Gastrocnemius medialis (tissue), 4 donors: ENCODE measurements around the gene POU2F2.

ENCODE experiments used
- CTCF ChIP-seq, 5 experiments: fragments of 450-650 bp in 3 of 5; fragments of 200-600 bp in 2 of 5; sonication (generic) in 2 of 5; IDR thresholded peaks in 4 of 5; conservative IDR thresholded peaks in 1 of 5; 1 replicate in 4 of 5; 2 replicates in 1 of 5; pipeline ENCODE4 v1.5.1; 2016 to 2019; ENCODE audit warnings: antibody characterized with exemption in 5 of 5, mild to moderate bottlenecking in 3 of 5, moderate library complexity in 3 of 5
- POLR2A ChIP-seq, 2 donors: fragments of 450-650 bp; IDR thresholded peaks; one replicate each; pipeline ENCODE4 v1.6.1; 2017; ENCODE audit warnings: antibody characterized with exemption in 2 of 2, mild to moderate bottlenecking in 2 of 2, moderate library complexity in 2 of 2

- TF ChIP-seq CTCF (IDR thresholded peaks at IDR 0.05 in 4 of 5, conservative IDR thresholded peaks at IDR 0.05 in 1 of 5) (no peak), POLR2A (IDR thresholded peaks at IDR 0.05) (no peak)
Measured at GRCh38 chr19:42102877-42103276, 29.4 kb downstream of the POU2F2 start.
